Measurements from ENCODE around the gene ST3GAL5.

DNA sequence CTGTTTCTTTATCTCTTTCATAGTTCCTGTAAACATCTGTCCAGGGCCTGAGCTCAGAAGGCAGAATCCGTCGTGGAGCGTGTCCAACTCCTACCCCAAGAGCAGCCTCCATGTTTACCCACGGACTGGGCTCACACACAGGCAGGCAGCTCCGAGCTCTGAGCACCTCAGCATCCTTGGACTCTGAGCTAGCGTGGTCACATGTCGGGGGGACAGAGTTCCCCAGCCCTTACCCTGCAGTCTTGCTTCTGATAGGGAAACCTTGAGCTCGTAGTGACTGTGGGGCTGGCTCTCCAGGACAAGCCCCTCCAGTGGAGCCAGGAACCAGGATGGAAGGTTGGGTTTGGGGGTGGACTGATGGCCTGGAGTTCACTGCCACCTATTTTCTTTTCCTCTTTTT is 15.1 kb upstream of the ST3GAL5 start:
- TF ChIP-seq POLR2A (IDR thresholded peaks at IDR 0.05), result no peak
- no peak for TF ChIP-seq CTCF (IDR thresholded peaks at IDR 0.05)
- no peak for TF ChIP-seq POLR2AphosphoS5 (IDR thresholded peaks at IDR 0.05)
- TF ChIP-seq EP300 (IDR thresholded peaks at IDR 0.05), result no peak

Measured in sigmoid colon (tissue), 4 donors.